ENCODE results near the gene NUDCD3. TPM values are rescaled to one million over a fixed set of nuclear protein-coding genes. Genes with fewer than 3 reads are reported as not detected.

NUDCD3 gene
- total RNA-seq, 1 donor from 2014 or later, result 105 TPM

DNA sequence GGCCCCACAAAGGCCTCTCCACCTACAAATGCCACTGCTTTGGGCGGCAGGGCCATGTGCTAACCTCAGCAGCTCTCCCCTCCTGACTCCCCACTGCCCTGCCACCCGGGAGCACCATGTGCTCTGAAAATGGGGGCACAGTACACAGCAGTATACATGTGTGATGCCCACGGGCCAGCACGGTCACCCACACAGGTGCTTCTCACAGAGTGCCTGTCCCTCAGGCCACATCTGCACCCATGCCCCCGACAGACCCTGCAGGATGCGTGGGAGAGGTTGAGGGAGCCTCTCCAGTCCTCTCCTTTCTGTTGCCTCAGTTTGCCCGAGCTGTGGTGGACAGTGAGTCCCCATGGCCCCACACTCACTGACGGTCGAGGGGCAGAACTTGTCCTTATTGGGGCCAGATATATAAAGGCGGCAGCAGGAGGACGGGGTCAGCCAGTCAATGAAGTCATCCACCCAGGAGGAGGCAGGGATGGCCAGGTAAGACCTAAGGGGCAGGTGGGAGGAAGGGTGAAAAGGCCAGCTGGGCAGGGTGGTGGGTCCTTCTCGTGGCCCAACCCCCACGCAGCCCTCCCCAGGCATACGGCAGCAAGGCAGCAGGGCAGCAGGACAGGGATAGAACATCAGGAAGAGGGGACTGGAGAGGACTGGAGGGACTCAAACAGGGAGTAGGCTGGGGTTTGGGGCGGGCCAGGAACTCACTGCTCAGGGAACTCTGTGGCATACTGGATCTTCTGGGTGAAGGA, 31.1 kb upstream of the NUDCD3 start:
- TF ChIP-seq, protein P1, sequence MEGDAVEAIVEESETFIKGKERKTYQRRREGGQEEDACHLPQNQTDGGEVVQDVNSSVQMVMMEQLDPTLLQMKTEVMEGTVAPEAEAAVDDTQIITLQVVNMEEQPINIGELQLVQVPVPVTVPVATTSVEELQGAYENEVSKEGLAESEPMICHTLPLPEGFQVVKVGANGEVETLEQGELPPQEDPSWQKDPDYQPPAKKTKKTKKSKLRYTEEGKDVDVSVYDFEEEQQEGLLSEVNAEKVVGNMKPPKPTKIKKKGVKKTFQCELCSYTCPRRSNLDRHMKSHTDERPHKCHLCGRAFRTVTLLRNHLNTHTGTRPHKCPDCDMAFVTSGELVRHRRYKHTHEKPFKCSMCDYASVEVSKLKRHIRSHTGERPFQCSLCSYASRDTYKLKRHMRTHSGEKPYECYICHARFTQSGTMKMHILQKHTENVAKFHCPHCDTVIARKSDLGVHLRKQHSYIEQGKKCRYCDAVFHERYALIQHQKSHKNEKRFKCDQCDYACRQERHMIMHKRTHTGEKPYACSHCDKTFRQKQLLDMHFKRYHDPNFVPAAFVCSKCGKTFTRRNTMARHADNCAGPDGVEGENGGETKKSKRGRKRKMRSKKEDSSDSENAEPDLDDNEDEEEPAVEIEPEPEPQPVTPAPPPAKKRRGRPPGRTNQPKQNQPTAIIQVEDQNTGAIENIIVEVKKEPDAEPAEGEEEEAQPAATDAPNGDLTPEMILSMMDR (IDR thresholded peaks at IDR 0.05), result no peak
- no peaks in the 10 kb centered on the region for H3K4me1 Mint-ChIP-seq (ENCODE audit: low read depth)
- H3K9me3 Mint-ChIP-seq (ENCODE audit: low read depth), result peaks cover 11% of the 10 kb centered on the region
- no peak overlapping the region for H3K27ac Mint-ChIP-seq (ENCODE audit: unreplicated experiment)
- DNase-seq (ENCODE audit: low spot score), result no peak
- peaks cover 8% of the 10 kb centered on the region for H3K36me3 Mint-ChIP-seq (ENCODE audit: low read depth)
- peaks cover 14% of the 10 kb centered on the region for H3K27me3 Mint-ChIP-seq (ENCODE audit: low read depth)
- H3K4me3 Mint-ChIP-seq (ENCODE audit: unreplicated experiment), result no peak overlapping the region

DNA sequence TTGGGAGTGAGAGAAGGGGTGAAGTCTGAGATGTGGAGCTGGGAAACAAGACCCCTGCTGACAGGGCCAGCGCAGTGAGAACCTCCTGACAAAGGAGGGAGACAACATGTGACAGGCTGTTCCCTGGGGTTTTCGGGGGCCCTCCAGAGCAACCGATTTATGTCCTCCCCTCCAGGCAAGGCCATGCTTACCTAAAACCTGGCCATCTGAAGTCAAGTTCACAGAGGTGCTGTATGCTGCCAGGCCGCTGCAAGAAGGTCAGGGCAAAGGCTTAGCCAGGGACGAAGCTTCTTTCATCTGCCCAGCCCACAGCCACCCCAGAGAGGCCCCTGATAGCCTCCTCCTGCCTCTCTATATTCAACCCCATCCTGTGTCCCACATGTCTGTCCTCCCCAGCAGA, 30.1 kb upstream of the NUDCD3 start:
- Mint-ChIP-seq H3K4me3 (ENCODE audit: unreplicated experiment) (no peak overlapping the region), H3K9me3 (ENCODE audit: low read depth) (peaks cover 11% of the 10 kb centered on the region), H3K27me3 (ENCODE audit: low read depth) (peaks cover 14% of the 10 kb centered on the region), H3K36me3 (ENCODE audit: low read depth) (peaks cover 8% of the 10 kb centered on the region), H3K4me1 (ENCODE audit: low read depth) (no peaks in the 10 kb centered on the region), H3K27ac (ENCODE audit: unreplicated experiment) (no peak overlapping the region)
- no peak for DNase-seq (ENCODE audit: low spot score)
- TF ChIP-seq, protein P1 (IDR thresholded peaks at IDR 0.05), result no peak

DNA sequence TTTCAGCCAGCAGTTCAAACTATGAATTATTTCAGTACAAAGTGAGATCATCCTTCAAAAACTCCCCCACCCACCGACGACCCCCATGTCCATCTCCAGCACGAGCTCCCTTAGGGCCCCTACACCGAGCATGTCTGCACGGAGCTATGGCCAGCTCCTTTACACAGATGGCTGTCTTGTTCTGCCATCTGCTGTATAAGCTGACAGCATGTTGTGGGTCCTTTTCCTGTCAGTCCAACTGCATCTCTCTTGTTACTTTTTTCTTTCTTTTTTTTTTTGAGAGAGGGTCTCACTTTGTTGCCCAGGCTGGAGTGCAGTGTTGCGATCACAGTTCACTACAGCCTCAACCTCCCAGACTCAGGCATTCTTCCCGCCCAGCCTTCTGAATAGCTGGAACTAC, 29.1 kb upstream of the NUDCD3 start:
- Mint-ChIP-seq H3K9me3 (ENCODE audit: low read depth) (peaks cover 6% of the 10 kb centered on the region), H3K4me3 (ENCODE audit: unreplicated experiment) (no peak overlapping the region), H3K27me3 (ENCODE audit: low read depth) (peaks cover 14% of the 10 kb centered on the region), H3K4me1 (ENCODE audit: low read depth) (no peaks in the 10 kb centered on the region), H3K36me3 (ENCODE audit: low read depth) (peaks cover 4% of the 10 kb centered on the region), H3K27ac (ENCODE audit: unreplicated experiment) (no peak overlapping the region)
- DNase-seq (ENCODE audit: low spot score), result no peak
- TF ChIP-seq, protein P1 (IDR thresholded peaks at IDR 0.05), result no peak

DNA sequence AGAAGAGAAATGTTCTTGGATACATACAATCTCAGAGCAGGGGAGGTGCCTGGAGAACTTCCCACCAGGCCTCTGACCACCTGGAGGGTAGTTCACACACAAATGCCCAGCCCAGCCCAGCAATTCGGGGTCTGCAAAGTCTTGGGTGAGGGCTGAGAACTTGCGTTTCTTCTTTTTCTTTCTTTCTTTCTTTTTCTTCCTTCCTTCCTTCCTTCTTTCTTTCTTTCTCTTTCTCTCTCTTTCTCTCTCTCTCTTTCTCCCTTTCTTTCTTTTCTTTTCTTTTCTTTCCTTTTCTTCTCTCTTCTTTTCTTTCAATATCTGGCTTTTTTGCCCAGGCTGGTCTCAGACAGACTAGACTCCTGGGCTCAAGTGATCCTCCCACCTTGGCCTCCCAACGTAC, 28.3 kb upstream of the NUDCD3 start:
- DNase-seq (ENCODE audit: low spot score), result no peak
- H3K4me3 Mint-ChIP-seq (ENCODE audit: unreplicated experiment), result no peak overlapping the region
- H3K4me1 Mint-ChIP-seq (ENCODE audit: low read depth), result no peaks in the 10 kb centered on the region
- H3K36me3 Mint-ChIP-seq (ENCODE audit: low read depth), result peaks cover under 1% of the 10 kb centered on the region
- H3K9me3 Mint-ChIP-seq (ENCODE audit: low read depth), result peaks cover 1% of the 10 kb centered on the region
- H3K27me3 Mint-ChIP-seq (ENCODE audit: low read depth), result peaks cover 14% of the 10 kb centered on the region
- TF ChIP-seq, protein P1 (IDR thresholded peaks at IDR 0.05), result no peak
- no peak overlapping the region for H3K27ac Mint-ChIP-seq (ENCODE audit: unreplicated experiment)

DNA sequence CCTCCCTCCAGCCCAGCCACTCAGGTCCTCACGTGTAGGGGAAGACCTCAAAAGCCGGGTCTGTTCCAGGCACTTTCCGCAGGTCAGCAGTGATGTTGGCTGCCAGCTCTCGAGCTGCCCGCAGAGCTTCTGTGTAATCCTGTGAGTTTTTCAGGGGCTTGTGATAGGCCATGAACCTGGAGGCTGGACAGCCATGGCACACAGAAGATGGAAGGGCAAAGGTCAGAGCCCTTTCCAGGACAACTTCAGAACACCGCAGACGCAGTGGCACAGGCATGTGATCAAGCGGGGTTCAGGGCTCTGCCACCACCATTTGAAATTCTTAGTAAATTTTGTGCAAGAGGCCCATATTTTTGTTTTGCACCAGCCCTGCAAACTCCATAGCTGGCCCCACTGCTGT, 26.7 kb upstream of the NUDCD3 start:
- H3K9me3 Mint-ChIP-seq (ENCODE audit: low read depth), result no peaks in the 10 kb centered on the region
- no peak overlapping the region for H3K4me3 Mint-ChIP-seq (ENCODE audit: unreplicated experiment)
- no peak overlapping the region for H3K27ac Mint-ChIP-seq (ENCODE audit: unreplicated experiment)
- no peak for DNase-seq (ENCODE audit: low spot score)
- peaks cover 9% of the 10 kb centered on the region for H3K27me3 Mint-ChIP-seq (ENCODE audit: low read depth)
- H3K4me1 Mint-ChIP-seq (ENCODE audit: low read depth), result no peaks in the 10 kb centered on the region
- H3K36me3 Mint-ChIP-seq (ENCODE audit: low read depth), result no peaks in the 10 kb centered on the region
- TF ChIP-seq, protein P1 (IDR thresholded peaks at IDR 0.05), result no peak

All from chondrocyte (in vitro differentiated cells).